ENCODE data around the gene TGFBI.

TGFBI gene

DNA sequence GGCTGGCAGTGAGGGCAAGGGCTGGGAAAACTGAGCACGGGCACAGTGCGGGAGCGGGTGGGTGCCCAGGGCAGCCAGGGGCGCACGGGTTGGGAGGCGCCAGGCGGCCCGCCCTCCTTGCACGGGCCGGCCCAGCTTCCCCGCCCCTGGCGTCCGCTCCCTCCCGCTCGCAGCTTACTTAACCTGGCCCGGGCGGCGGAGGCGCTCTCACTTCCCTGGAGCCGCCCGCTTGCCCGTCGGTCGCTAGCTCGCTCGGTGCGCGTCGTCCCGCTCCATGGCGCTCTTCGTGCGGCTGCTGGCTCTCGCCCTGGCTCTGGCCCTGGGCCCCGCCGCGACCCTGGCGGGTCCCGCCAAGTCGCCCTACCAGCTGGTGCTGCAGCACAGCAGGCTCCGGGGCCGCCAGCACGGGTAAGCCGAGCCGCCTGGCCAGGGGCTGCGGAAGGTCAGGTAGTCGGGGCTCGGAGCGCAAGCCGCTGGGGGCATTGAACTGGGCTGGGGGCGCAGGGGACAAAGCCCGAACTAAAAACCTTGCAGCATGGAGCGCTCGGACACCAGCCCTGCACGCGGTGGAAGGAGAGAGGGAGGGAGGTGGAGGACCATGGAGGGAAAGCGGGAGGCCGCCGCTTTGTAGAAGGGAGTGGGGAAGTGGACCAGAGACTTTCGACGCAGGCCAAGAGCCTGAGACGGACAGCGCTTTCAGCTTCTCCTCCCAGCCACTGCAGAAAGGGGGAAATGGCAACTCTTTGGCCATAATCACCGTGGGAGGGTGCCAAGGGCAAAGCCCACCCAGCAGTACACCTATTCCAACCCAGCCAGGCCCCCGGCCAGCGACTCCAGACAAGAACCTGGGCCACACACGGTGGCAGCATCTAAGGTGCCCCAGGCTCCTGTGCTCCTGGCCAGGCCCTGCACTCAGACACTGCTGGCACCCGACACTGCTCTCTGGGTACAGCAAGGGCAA is at the start of gene TGFBI:
Gene TGFBI (plus strand): TSS at position 207 of the 961 bp plus-strand sequence. CDS start 68 bp downstream, at position 275.
- DNase-seq (ENCODE audit: low read depth in 2 of 2) = no peak

GRCh38 chr5:135978993-135979392 is 49.8 kb upstream of the TGFBI start:
- no peak for DNase-seq (ENCODE audit: low read depth in 2 of 2)

GRCh38 chr5:135979510-135979909 is 49.3 kb upstream of the TGFBI start:
- no peak for DNase-seq (ENCODE audit: low read depth in 2 of 2)

DNA sequence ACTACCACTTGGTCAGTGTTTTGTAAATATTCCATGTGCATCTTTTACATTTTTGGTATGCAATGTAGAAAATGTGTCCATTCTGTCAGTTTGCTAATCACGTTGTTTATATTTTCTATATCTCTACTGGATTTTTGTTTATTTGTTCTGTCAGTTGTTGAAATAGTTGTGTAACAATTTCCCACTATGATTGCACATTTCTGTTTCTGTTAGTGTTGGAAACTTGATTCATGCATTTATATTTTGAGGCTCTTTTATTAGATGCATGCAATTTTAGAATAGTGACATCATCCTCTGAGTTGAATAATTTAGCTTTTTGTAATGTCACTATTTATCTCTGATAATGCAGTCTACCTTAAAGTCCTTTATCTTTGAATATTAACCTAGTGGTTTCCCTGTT is 48.2 kb upstream of the TGFBI start:
- DNase-seq (ENCODE audit: low read depth in 2 of 2) = no peak

DNA sequence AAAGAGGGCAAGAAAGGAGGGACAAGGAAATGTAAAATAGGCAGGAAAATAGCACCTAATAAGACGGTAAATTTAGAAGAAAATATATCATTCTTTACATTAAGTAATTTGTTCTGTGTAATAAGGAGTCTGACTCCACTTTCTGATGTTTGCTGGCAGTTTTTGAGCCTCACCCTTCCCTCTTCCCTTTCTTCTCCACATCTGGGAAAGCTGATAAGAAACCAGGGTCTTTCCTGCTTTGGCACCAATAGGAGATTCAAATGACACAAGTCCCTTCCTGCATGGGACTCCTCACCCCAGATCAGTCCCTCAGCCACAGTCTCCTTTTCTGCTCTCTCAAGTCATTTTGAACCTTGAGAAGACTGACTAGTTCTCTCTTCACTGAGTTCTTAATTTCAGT is 42.8 kb upstream of the TGFBI start:
- no peak for DNase-seq (ENCODE audit: low read depth in 2 of 2)

- DNase-seq (ENCODE audit: low read depth in 2 of 2) = no peak
Measured at GRCh38 chr5:135986401-135986800, 42.4 kb upstream of the TGFBI start.

DNA sequence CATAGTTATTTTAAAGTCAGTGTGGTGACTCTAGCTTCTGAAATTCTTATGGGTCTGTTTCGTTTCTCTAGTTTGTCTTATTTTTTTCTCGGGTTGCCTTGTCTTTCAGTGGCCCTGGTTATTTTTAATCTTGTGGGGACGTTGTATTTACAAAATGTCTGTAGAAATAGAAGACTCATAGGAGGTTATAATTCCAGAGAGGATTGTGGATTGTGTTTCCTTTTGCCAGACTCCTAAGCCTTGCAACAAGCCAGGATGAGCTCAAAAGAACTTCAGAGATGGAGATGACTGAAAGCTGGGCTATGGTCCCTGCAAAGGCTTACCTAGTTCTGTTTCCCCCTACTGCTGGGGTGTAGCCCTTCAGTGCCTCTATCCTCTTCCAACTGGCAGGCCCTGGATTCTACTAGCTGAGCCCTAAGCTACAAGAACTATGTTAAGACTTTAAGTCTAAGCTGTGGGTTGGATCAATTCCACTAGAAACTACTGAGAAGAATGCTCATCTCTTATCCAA is 41.8 kb upstream of the TGFBI start:
- DNase-seq (ENCODE audit: low read depth in 2 of 2) = no peak

- no peak for DNase-seq (ENCODE audit: low read depth in 2 of 2)
Measured at GRCh38 chr5:135988546-135988945, 40.2 kb upstream of the TGFBI start.

DNA sequence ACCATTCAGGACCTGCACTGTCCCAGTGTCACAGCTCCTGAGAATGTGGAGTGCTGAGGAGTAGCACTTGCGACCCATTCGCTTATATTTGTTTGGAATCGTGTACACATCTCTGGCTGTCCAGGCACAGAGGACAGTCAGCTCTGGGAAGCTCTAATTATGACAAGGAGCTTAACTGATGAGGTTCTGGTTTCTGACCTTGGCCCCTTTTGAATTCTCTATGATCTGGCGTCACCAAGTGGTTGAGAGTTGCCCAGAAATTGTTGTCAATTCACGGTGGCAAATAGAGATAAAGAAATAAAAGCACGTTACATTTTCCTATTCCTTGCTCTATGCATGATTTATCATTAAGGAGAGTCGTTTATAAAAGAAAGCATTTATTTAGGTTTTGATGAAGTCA is 39.1 kb upstream of the TGFBI start:
- DNase-seq (ENCODE audit: low read depth in 2 of 2) = no peak

DNA sequence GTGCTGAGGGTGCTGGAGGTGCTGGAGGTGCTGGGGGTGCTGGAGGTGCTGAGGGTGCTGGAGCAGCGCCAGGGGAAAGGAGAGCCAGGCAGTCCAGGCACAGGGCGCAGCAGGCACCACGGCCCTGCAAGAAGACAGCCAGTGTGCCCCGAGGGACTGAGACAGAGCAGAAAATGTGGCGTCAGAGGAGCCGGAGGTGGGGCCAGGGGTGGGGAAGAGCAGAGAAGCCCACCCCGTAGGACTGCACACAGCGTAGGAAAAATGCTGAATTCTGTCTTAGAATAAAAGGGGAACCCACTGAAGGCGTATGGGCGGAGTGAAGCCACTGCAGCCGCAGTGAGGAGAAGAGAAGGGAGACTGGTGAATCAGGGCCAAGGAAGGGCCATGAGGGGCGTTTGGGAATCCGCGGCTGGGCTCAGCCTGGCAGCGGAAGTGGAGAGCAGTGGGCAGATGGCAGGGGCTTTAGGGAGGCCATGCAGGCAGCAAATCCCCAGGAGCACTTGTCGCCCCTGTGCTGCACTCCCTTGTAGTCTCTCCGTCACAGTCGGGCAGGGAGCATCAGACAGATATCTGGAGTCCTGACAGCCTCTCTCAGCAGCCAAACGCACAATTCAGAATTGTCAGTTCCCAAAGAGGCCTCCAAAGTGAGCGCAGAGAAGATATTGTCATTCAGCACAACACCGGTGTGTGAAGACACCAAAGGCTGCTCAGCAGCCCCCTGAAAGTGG is 38.1 kb upstream of the TGFBI start:
- no peak for DNase-seq (ENCODE audit: low read depth in 2 of 2)

GRCh38 chr5:135991429-135991828 is 37.4 kb upstream of the TGFBI start:
- no peak for DNase-seq (ENCODE audit: low read depth in 2 of 2)

DNA sequence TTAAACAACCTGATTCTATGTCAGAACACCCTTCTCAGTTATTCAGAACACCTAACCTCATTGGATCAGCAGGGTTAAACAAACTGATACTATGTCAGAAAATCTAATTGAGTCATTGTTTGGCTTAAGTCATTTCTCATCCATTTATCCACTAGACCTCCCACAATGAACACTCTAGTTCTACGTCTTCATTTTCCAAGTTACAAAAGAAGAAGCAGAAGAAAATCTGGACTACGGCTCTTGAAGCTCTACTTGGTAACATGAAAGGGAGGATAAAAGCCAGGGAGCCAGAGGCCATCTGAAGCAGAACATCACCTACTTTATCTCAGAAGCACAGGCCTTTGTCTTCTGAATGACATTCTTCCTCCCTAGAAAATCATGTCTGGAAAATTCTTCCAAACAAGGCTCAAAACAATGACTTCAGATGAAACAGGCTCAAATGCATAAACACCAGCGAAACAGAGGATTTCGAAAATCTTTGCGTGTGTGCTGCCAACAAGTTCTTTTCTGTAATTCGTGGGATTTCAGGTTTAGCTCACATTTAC is 35.4 kb upstream of the TGFBI start:
- no peak for DNase-seq (ENCODE audit: low read depth in 2 of 2)

GRCh38 chr5:135993880-135994636 is 34.7 kb upstream of the TGFBI start:
- no peak for DNase-seq (ENCODE audit: low read depth in 2 of 2)

GRCh38 chr5:135995976-135996375 is 32.8 kb upstream of the TGFBI start:
- DNase-seq (ENCODE audit: low read depth in 2 of 2) = no peak

DNA sequence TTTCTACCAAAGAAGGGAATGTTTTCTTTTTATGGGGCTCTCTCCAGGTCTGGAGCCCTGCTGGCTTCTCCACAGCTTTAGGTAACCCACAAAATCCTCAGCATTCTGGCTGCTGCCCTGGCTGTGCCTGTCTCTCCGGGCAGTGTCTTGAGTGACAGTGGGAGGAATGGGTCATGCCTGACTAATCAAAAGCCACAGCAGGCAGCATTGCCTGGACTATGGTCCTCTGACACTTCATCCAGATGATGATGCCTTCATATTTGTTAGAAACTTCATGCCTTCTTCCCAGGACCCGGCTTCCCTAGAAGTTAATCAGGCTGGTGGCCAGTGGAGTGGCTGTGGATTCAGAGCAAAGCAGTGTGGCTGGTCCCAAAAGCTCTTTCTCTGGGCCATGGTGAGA is 32.2 kb upstream of the TGFBI start:
- no peak for DNase-seq (ENCODE audit: low read depth in 2 of 2)

DNA sequence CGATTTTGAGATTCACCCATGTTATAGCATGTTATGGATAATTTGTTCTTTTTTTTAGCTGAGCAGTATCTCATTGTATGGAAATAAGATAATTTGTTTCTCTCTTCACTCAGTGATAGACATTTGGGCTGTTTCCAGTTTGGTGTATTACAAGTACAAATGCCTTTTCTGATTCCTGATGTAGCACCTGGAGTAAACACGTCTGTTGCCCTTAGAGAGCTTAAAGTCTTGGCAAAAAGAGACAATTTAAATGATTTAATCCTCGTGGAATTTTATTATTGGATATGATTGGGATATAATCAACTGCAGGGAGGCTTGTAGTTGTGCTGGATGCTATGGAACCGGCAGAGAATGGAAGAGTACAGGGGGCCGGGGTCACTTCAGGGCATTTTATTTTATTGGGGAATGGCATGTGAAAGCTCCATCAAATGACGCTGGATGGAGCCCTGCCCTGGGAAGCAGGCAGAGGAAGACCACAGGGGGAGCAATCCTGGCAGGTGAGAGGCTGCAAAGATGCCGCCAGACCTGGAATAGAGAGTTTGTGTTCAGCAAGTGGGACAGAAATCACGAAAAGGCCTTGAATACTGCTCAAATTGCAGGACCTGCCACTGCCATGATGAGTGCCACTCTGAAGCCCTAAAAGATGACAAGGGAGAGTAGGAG is 31.0 kb upstream of the TGFBI start:
- no peak for DNase-seq (ENCODE audit: low read depth in 2 of 2)

DNA sequence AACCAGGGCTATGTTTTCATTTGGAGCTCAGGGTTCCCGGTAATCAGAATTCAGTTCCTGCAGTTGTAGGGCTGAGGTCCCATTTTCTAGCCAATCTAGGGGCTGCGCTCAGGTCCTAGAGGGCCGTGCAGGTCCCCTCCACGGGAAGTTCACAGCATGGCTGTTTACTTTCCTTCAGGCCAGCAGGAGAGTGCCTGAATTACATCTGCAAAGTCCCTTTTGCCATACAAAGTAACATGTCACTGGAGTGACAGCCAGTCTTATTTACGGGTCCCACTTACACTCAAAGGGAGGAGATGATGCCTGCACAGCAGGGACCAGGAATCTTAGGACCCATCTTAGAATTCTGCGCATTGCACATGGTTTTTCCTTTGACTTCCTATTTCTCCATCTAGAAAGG is 29.9 kb upstream of the TGFBI start:
- DNase-seq (ENCODE audit: low read depth in 2 of 2) = no peak

DNA sequence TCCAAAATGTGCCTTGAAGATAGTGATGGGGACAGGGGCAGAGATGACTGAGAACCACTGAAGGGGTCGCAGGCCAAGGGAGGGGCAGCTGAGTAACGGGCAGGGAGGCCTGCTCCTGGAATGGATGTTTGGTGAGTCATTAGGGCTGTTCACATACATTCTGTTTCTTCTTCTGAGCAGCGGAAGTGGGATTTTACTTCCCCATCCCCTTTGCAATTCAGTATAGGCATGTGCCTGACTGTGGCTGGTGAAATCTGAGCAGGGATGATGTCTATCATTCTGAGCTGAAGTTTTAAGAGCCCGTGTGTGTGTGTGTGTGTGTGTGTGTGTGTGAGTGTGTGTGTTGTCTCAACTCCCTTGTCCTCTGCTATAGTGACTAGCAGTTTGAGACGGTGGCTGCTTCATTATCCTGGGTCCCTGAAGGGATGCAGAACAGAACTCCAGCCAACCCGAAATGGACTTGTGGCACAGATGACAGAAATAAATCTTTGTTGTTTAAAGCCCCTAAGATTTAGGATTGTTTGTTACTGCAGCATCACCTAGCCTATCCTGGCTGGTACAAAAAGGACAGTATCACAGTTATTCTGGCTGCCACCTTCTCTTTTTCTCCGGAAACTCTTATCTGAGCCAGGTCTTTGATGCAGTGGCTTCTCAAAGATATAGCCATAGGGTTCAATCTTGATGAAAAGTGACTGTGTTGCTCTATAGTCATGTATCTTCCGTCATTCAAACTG is 29.2 kb upstream of the TGFBI start:
- DNase-seq (ENCODE audit: low read depth in 2 of 2) = no peak

DNA sequence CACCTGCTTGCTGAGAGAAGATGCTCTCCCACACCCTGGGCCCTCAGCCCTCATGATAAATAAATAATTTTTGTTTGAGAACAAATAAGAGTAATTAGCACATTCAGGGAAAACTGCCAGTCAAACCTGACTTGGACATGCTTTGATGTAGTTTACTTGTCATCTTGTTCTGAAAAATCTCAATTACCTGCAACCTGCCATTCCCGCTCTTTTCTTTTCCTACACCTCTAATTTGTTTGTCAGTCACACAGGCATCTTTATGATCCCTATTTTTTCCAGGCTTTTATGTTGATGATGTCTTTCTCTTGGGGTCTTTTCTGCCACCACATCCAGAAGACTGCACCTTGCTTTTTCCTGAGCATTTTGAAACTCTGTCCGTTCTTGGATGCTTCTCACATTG is 28.6 kb upstream of the TGFBI start:
- no peak for DNase-seq (ENCODE audit: low read depth in 2 of 2)

DNA sequence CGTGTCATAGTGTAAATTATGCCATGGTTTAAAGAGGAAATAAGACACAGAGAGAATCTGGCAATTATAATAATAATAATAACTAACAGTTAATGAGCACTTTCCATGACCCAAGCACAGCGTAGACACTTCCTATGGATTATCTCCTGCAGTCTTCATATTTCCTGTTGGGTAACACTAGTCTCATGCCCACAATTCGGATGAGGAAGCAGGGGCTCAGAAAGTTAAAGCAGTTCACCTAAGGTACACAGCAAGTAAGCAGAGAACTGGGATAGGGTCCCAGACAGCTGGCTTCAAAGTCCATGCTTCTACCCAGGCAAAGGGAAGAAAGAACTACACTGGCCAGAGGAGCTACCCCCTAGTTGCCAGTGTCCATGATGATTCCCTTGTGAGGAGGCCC is 27.9 kb upstream of the TGFBI start:
- no peak for DNase-seq (ENCODE audit: low read depth in 2 of 2)

All from stimulated activated CD8-positive, alpha-beta memory T cell treated with anti-CD3 and anti-CD28 coated beads, Interleukin-2, amount 100 ng/mL, for 48 hours (primary cell).